H1 (cell line): ENCODE data around the gene TCF7L2. TPM values are rescaled to one million over a fixed set of nuclear protein-coding genes. Genes with fewer than 3 reads are reported as not detected.

ENCODE experiments used
- BRCA1 ChIP-seq: IDR thresholded peaks from 2 replicates; pipeline ENCODE4 v1.6.1; 2012; ENCODE audit warnings: low read depth, low read length, improper control_type of control experiment
- RFX5 ChIP-seq: IDR thresholded peaks from 2 replicates; pipeline ENCODE4 v1.6.1; 2011; ENCODE audit warnings: low read depth, low read length, improper control_type of control experiment, borderline replicate concordance
- polyA plus RNA-seq, 7 experiments: library from polyadenylated mRNA; depleted of rRNA in 3 of 7; stranded (reverse) in 5 of 7; unstranded in 2 of 7; fragments of >200 nt in 5 of 7; fragments of 200-250 nt in 2 of 7; gene quantifications; 1 replicate in 5 of 7; 2 replicates in 1 of 7; 4 replicates in 1 of 7; pipeline versions ENCODE4 v1.2.1 to v1.2.3, GENCODE V29; 2011 to 2013; ENCODE audit warnings: missing spikeins in 2 of 7, mixed read lengths in 2 of 7
- total RNA-seq: library from RNA; stranded (reverse); fragmentation: NEBNext Ultra II Directional; extraction: Animal tissue kit (Norgen Biotek cat#: 25700); gene quantifications from 2 replicates; pipeline ENCODE4 v1.2.1, GENCODE V29; 2021

The TCF7L2 gene
- total and polyA plus RNA-seq, 2 of the 8 experiments (the other 6 are each of a cell fraction or from before 2014, with no cell fraction given) = 33.9 to 67.3 TPM

GRCh38 chr10:113030453-113030852 lies 80.4 kb downstream of the TCF7L2 start (continued):
- TF ChIP-seq RFX5 = no peak
- TF ChIP-seq BRCA1 = no peak
